GM18519 (cell line): ENCODE results near the gene MCC.
A peak's percentile ranks its signal among the peaks of the same experiment; 100 is the strongest.

Experiments
- ATAC-seq: cut with Tn5 transposase; IDR thresholded peaks from one replicate; pipeline ENCODE4 v1.9.1; 2021; ENCODE audit warnings: mild to moderate bottlenecking, moderate library complexity; ENCODE audit not compliant: unreplicated experiment, low FRiP score

MCC gene

DNA sequence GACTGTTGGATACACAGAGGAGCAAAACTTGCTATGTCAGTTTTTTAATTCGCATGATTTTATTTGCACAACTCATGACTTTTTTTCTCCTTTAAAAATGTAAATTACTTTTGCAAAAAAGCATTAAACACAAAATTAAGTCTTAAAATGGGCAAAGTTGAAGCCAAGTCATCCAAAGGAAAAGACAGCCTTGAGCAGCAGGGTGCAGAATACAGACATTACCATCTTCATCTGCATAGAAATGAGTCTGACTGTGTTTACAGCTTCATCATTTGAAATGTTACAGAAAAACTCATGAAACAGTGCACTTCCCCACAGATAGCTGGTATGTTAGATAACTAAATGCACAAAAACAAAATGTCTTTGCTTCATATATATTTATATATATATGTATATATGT lies 154.8 kb downstream of the MCC start:
- ATAC-seq = no peak

GRCh38 chr5:113331209-113331551 lies 157.1 kb downstream of the MCC start:
- no peak for ATAC-seq

DNA sequence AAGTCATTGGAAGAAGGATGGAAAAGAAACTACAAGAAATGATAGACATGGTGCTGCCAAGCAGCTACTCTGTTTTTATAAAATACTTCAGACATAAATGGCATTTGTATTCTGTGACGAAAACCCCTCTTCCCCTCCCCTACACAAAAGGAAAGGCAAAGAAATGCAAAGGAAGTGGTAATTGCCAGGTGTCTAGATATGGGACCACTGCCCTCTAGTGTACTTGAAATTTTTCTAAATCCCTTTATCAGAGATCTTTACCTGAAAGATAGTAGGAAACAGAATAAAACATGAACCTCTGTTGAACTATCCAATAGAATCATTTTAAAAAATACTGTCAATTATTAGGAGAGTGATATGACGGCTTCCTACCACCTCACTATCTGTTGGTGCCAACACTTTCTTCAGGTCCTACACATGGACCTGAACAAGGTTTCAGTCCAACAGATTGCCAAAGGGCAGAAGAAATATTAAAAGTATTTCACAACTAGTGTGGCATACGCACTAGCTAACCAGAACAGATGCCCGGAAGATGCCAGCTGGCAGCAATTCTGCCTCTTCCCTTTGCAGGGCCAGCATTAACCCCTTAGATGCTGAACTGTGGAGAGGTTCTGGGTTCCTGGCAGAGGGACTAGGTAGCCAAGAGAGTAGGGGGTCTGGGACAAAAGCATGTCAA lies 157.6 kb downstream of the MCC start:
- peak; percentile 56 for ATAC-seq

- ATAC-seq = no peak
Measured at GRCh38 chr5:113329981-113330380, 158.3 kb downstream of the MCC start.

- no peak for ATAC-seq
Measured at GRCh38 chr5:113325054-113325453, 163.2 kb downstream of the MCC start.

DNA sequence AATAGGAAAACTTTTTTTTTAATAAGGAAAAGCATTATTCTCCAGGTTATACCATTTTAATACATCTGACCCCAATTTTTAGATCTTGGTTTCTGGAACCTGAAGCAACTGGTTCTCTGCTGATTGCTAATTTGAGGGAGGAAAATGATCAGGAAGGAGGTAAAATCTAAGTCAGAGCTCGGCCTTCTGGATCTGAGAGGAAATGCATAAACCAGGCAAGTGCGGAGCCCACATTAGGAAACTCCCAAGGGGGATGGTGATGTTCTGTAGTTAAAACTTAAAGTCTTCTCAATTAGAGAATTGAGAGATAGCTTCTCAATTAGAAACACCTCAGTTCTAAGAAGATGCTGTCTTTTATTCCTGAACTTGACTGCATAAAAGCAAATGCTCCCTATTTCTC lies 167.0 kb downstream of the MCC start:
- no peak for ATAC-seq

- no peak for ATAC-seq
Measured at GRCh38 chr5:113320273-113320780, 167.9 kb downstream of the MCC start.

DNA sequence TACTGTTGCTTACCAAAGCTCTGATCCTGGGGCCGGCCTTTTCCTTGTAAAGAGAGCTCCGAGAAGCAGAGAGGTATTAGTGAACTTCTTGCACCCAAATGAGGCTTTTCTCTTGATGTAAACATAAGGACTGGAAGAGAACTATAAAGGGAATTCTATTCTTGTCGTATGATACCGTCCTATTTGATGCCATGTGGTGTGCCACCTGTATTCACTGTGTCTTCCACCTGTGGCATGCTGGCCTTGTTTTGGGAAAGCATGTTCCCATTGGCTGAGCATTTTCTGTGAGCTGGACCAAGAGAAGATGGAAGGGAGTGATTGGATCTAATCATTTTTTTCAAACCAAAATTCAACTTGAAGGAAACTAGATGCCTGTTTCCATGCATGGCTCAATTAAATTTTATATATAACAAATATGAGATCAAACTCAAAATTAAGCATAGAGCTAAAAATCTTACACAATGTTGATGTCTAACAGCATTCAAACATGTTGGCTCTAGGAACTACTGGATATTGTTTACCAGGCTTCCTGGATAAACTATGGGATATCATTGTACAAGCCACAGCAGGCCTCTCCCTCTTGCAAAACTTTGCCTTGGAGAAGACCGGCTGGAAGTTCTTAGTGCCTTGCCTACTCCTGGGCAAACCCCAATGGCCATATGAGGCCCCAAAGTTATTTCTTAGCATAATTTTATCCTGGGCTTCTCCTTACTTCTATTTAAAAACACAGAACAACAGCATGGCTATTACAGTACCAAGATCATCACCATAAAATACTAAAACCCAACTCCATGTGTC lies 168.8 kb downstream of the MCC start:
- no peak for ATAC-seq

- ATAC-seq = no peak
Measured at GRCh38 chr5:113317636-113318035, 170.6 kb downstream of the MCC start.

GRCh38 chr5:113311301-113311700 lies 177.0 kb downstream of the MCC start:
- ATAC-seq = no peak

- no peak for ATAC-seq
Measured at GRCh38 chr5:113302120-113302519, 186.1 kb downstream of the MCC start.

GRCh38 chr5:113299591-113299990 lies 188.7 kb downstream of the MCC start:
- ATAC-seq = no peak

DNA sequence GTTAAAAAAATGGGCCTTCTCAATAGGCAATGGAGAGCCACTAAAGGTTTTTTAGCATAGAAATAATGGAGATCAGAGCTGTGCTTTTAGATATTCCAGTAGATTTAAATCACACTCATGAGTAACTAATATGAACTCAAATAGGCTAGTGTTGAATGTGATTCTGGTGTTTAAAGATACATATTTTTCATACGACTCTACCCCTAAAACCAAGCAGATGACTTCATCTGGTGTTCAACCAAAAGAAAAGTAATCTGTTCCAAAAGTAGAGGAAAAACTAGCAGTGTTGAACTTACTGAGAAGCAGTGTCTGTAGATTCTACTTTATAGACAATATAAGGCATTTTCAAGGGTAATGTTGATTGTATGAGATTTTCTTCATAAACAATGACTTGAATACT lies 191.6 kb downstream of the MCC start:
- ATAC-seq = no peak

- no peak for ATAC-seq
Measured at GRCh38 chr5:113295111-113295539, 193.1 kb downstream of the MCC start.

- ATAC-seq = peak; percentile 93
Measured at GRCh38 chr5:113294311-113295110, 193.7 kb downstream of the MCC start.

GRCh38 chr5:113293975-113294310 lies 194.3 kb downstream of the MCC start:
- ATAC-seq = no peak

DNA sequence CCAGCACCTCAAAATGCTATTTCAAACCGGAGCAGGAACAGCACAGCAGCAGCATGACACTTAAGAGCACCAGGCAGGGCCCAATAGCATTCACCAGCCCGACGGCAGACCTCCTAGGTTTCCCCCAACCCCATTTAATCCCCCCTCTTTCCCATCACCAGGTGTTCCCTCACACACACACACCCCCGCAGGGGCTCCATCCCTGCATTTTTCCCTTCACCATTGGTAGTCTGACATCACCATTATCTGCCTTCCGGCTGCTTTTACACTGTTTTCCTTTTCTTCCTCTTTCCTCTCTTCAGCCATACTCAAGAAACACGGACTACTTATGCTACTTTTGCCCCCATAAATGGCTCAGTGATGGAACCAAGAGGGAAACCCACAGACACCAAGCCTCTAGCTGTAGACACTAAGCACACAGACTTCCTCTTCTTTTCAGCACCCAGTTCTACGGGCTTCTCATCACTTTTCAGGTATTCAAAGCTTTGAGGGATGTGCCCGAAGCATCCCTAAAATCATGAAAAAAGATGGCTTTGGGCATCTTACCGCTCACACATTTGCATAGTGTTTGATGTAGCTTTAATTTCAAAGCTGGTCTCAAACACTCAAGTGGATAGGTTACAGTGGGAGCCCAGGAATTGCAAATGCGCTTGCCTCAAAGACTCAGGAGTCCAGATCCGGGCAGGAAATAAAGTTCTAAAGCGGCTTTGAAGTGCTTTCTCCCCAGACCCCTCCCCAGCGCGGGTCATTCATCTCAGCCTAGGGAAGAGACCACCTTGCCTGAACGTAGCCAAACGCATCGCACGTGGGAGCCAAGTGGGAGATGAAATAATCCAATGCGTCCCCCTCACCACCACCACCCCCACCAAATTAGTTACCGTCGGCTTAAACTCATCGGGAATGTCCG lies 194.9 kb downstream of the MCC start:
- no peak for ATAC-seq

DNA sequence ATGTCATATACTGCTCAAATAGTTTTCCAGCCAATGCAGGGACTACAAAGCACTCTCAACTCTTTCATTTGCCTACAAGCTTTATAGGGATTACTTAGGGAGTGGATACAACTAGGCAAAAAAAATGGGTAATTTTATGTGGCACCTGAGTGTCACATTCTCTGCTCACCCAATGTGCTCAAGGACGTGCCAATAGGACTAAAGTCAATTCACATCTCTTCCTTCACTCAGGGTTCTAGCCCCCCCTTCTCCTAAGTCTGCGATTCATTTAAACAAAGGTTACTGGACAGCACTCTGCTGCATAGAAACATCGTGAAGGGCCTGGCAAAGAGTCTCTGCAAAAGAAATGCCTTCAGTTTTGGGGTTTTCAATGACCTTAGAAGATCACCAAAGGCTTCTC lies 195.8 kb downstream of the MCC start:
- ATAC-seq = no peak

DNA sequence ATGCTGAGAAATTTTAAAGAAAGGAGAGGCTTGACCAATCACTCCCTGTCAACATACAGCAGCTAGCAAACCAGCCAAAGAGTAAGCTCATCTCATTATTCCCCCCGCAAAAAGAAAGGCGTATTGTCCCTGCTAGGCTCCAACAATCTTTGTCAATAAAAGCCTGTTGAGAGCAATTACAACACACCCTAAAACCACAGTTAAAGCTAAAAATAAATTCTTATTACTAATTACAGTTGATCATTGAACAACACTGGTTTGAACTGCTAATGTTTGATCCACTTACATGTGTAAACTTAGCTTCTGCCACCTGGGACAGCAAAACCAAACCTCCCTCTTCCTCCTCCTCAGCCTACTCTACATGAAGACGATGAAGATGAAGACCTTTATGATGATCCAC lies 204.7 kb downstream of the MCC start:
- ATAC-seq = no peak

GRCh38 chr5:113282472-113282871 lies 205.8 kb downstream of the MCC start:
- no peak for ATAC-seq
